CD8-positive, alpha-beta memory T cell (primary cell): ENCODE results near the gene BTBD8. TPM values are rescaled to one million over a fixed set of nuclear protein-coding genes. Genes with fewer than 3 reads are reported as not detected.

ENCODE experiments used
- CTCF ChIA-PET: fragments of 350-600 bp; sonication (Branson Sonifier 250); formaldehyde crosslinking; loops from one replicate; lab custom pipeline; 2021; ENCODE audit warnings: antibody characterized with exemption; lab: Charles Lee
- POLR2A ChIA-PET: fragments of 350-600 bp; sonication (Branson Sonifier 250); formaldehyde crosslinking; loops from one replicate; lab custom pipeline; 2021; ENCODE audit warnings: antibody characterized with exemption; lab: Charles Lee
- DNase-seq, 5 donors: peaks; one replicate each; pipeline versions ENCODE4 v3.0.0 to v3.0.0-alpha.2; 2020 to 2022; ENCODE audit warnings: mixed read lengths in 1 of 5
- H3K27ac ChIP-seq: one replicate; pipeline ENCODE4 v1.7.0; 2013; ENCODE audit warnings: low read depth, mild to moderate bottlenecking, low read length, moderate library complexity
- H3K27me3 ChIP-seq: 2 replicates; pipeline ENCODE4 v1.7.0; 2013; ENCODE audit warnings: low read length, mild to moderate bottlenecking; ENCODE audit not compliant: insufficient read depth, poor library complexity, severe bottlenecking
- H3K36me3 ChIP-seq: 2 replicates; pipeline ENCODE4 v1.7.0; 2013; ENCODE audit warnings: mild to moderate bottlenecking, low read length, moderate library complexity; ENCODE audit not compliant: insufficient read depth
- H3K4me1 ChIP-seq: 2 replicates; pipeline ENCODE4 v1.7.0; 2013; ENCODE audit warnings: mild to moderate bottlenecking, low read length, moderate library complexity; ENCODE audit not compliant: insufficient read depth
- H3K4me3 ChIP-seq: 2 replicates; pipeline ENCODE4 v1.7.0; 2013; ENCODE audit warnings: mild to moderate bottlenecking, low read length
- H3K9me3 ChIP-seq: 2 replicates; pipeline ENCODE4 v1.7.0; 2013; ENCODE audit warnings: mild to moderate bottlenecking, low read length
- H3K27ac Mint-ChIP-seq, 8 donors: one replicate each; pipeline ENCODE4 v1.8.0; 2020 to 2021; ENCODE audit warnings: mixed read lengths in 8 of 8, mild to moderate bottlenecking in 6 of 8, inconsistent platforms in 3 of 8, moderate library complexity in 3 of 8
- H3K27me3 Mint-ChIP-seq, 2 donors: one replicate each; pipeline ENCODE4 v1.8.0; 2020 to 2021; ENCODE audit warnings: mixed read lengths in 2 of 2, mild to moderate bottlenecking in 1 of 2, moderate library complexity in 1 of 2
- H3K36me3 Mint-ChIP-seq, 3 donors: one replicate each; pipeline ENCODE4 v1.8.0; 2020 to 2021; ENCODE audit warnings: mixed read lengths in 3 of 3, inconsistent platforms in 1 of 3, mild to moderate bottlenecking in 1 of 3
- H3K4me1 Mint-ChIP-seq, 3 donors: one replicate each; pipeline ENCODE4 v1.8.0; 2020 to 2021; ENCODE audit warnings: mixed read lengths in 3 of 3, inconsistent platforms in 1 of 3, mild to moderate bottlenecking in 1 of 3
- H3K4me3 Mint-ChIP-seq, 7 donors: one replicate each; pipeline ENCODE4 v1.8.0; 2020 to 2021; ENCODE audit warnings: mixed read lengths in 7 of 7, mild to moderate bottlenecking in 6 of 7, moderate library complexity in 4 of 7, inconsistent platforms in 2 of 7
- H3K9me3 Mint-ChIP-seq, 5 donors: one replicate each; pipeline ENCODE4 v1.8.0; 2020 to 2022; ENCODE audit warnings: mixed read lengths in 5 of 5, mild to moderate bottlenecking in 3 of 5, moderate library complexity in 2 of 5, inconsistent platforms in 1 of 5
- polyA plus RNA-seq: library from polyadenylated mRNA; unstranded; fragments of 300-500 nt; fragmentation: Illumina TruSeq; gene quantifications from one replicate; pipeline ENCODE4 v1.2.3, GENCODE V29; 2021
- total RNA-seq, 2 experiments: library from RNA; stranded (reverse); gene quantifications; one replicate each; pipeline ENCODE4 v1.2.3, GENCODE V29; 2021

Gene BTBD8
- total and polyA plus RNA-seq, 3 experiments from 2014 or later: 0.58 to 1.4 (median 1.2) TPM

- H3K9me3 Mint-ChIP-seq: peaks cover 0 to 2% (median 0%) of the 10 kb centered on the region in 5 donors
- H3K27me3 Mint-ChIP-seq: no peaks in the 10 kb centered on the region
- H3K4me3 ChIP-seq: no peak overlapping the region
- ChIA-PET CTCF (interaction anchor here (1.0 kb wide), 1 partner anchor 11 kb away, joined by 3 read pairs; no protein-coding TSS in a partner anchor), POLR2A (no interaction called here)
- no peaks in the 10 kb centered on the region for H3K27me3 ChIP-seq
- H3K4me3 Mint-ChIP-seq: no peak overlapping the region
- H3K27ac Mint-ChIP-seq: peak overlapping the region in 2 of 8 donors; percentile 2 to 50
- no peaks in the 10 kb centered on the region for H3K36me3 ChIP-seq
- peaks cover 8 to 17% (median 8%) of the 10 kb centered on the region in 3 donors for H3K4me1 Mint-ChIP-seq
- no peaks in the 10 kb centered on the region for H3K9me3 ChIP-seq
- no peaks in the 10 kb centered on the region for H3K36me3 Mint-ChIP-seq
- H3K4me1 ChIP-seq: peaks cover 3% of the 10 kb centered on the region
- H3K27ac ChIP-seq: no peak overlapping the region
- peak in 1 of 5 donors; percentile 1 for DNase-seq
Observed at GRCh38 chr1:92201973-92202372, 121.8 kb downstream of the BTBD8 start.

- Mint-ChIP-seq H3K27ac (no peak overlapping the region), H3K27me3 (no peaks in the 10 kb centered on the region), H3K4me3 (no peak overlapping the region), H3K36me3 (peaks cover 0 to 6% (median 0%) of the 10 kb centered on the region in 3 donors), H3K4me1 (peaks cover 8 to 17% (median 8%) of the 10 kb centered on the region in 3 donors), H3K9me3 (peaks cover 0 to 3% (median 1%) of the 10 kb centered on the region in 5 donors)
- Histone ChIP-seq H3K4me1 (peaks cover 3% of the 10 kb centered on the region), H3K36me3 (no peaks in the 10 kb centered on the region), H3K9me3 (no peaks in the 10 kb centered on the region), H3K27me3 (no peaks in the 10 kb centered on the region), H3K4me3 (no peak overlapping the region), H3K27ac (no peak overlapping the region)
- DNase-seq: no peak
- ChIA-PET POLR2A (no interaction called here), CTCF (no interaction called here)
Observed at GRCh38 chr1:92203105-92203504, 123.0 kb downstream of the BTBD8 start.

GRCh38 chr1:92210701-92211100, 130.6 kb downstream of the BTBD8 start:
- DNase-seq: no peak
- CTCF ChIA-PET: no interaction called here
- peaks cover 8% of the 10 kb centered on the region for H3K4me1 ChIP-seq

GRCh38 chr1:92211166-92211565, 131.0 kb downstream of the BTBD8 start:
- ChIA-PET POLR2A (no interaction called here), CTCF (no interaction called here)
- H3K27ac Mint-ChIP-seq: no peak overlapping the region
- no peak overlapping the region for H3K4me3 Mint-ChIP-seq
- DNase-seq: no peak
- peaks cover 0 to 3% (median 1%) of the 10 kb centered on the region in 5 donors for H3K9me3 Mint-ChIP-seq
- Histone ChIP-seq H3K27me3 (no peaks in the 10 kb centered on the region), H3K36me3 (no peaks in the 10 kb centered on the region), H3K9me3 (no peaks in the 10 kb centered on the region), H3K4me1 (peaks cover 8% of the 10 kb centered on the region), H3K27ac (no peak overlapping the region), H3K4me3 (no peak overlapping the region)
- peaks cover 0 to 2% of the 10 kb centered on the region in 2 donors for H3K27me3 Mint-ChIP-seq
- H3K4me1 Mint-ChIP-seq: peaks cover 0 to 2% (median 0%) of the 10 kb centered on the region in 3 donors
- peaks cover 0 to 6% (median 0%) of the 10 kb centered on the region in 3 donors for H3K36me3 Mint-ChIP-seq

More at GRCh38 chr1:92210701-92211100, 130.6 kb downstream of the BTBD8 start:
- H3K9me3 ChIP-seq: no peaks in the 10 kb centered on the region
- no peaks in the 10 kb centered on the region for H3K36me3 ChIP-seq
- peaks cover 0 to 3% (median 1%) of the 10 kb centered on the region in 5 donors for H3K9me3 Mint-ChIP-seq
- H3K27me3 ChIP-seq: no peaks in the 10 kb centered on the region
- no peak overlapping the region for H3K4me3 ChIP-seq
- no peak overlapping the region for H3K4me3 Mint-ChIP-seq
- POLR2A ChIA-PET: no interaction called here
- peaks cover 0 to 2% of the 10 kb centered on the region in 2 donors for H3K27me3 Mint-ChIP-seq
- H3K27ac ChIP-seq: no peak overlapping the region
- no peak overlapping the region for H3K27ac Mint-ChIP-seq
- peaks cover 0 to 6% (median 0%) of the 10 kb centered on the region in 3 donors for H3K36me3 Mint-ChIP-seq
- H3K4me1 Mint-ChIP-seq: peaks cover 0 to 2% (median 0%) of the 10 kb centered on the region in 3 donors

DNA sequence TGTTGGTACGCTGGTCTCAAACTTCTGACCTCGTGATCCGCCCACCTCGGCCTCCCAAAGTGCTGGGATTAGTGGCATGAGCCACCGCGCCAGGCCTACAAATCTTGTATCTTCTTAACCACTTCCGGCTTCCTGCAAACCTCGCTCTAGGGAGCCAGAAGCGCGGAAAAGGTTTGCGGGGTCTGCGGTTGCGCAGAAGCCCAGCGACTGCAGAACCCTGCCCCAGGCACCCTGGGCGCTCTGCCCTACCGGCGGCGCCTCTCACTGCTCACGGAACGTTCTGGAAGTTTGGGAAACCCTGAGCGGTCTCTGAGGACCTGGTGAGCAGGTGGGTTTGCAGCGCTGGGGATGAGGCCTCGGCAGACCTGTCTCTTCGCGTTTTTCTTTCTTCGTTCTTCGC, 137.6 kb downstream of the BTBD8 start, which contains the start of gene C1orf146:
Gene C1orf146, plus strand, starts transcription at position 195 of the 400 bp plus-strand sequence. CDS start 13,506 bp downstream, outside the sequence.
- Mint-ChIP-seq H3K27me3 (peaks cover 10 to 11% of the 10 kb centered on the region in 2 donors), H3K9me3 (no peaks in the 10 kb centered on the region), H3K4me1 (no peaks in the 10 kb centered on the region), H3K27ac (no peak within 1 kb of the TSS), H3K4me3 (no peak within 1 kb of the TSS), H3K36me3 (no peaks in the 10 kb centered on the region)
- Histone ChIP-seq H3K9me3 (no peaks in the 10 kb centered on the region), H3K27me3 (no peaks in the 10 kb centered on the region), H3K27ac (no peak within 1 kb of the TSS), H3K4me1 (no peaks in the 10 kb centered on the region), H3K36me3 (no peaks in the 10 kb centered on the region), H3K4me3 (no peak within 1 kb of the TSS)
- ChIA-PET CTCF (no interaction called here), POLR2A (no interaction called here)
- DNase-seq: no peak

- ChIA-PET POLR2A (no interaction called here), CTCF (no interaction called here)
- no peaks in the 10 kb centered on the region for H3K9me3 ChIP-seq
- Mint-ChIP-seq H3K4me1 (no peaks in the 10 kb centered on the region), H3K9me3 (no peaks in the 10 kb centered on the region), H3K4me3 (no peak overlapping the region), H3K27me3 (peaks cover 10 to 11% of the 10 kb centered on the region in 2 donors), H3K36me3 (no peaks in the 10 kb centered on the region), H3K27ac (no peak overlapping the region)
- no peak overlapping the region for H3K4me3 ChIP-seq
- DNase-seq: no peak
- H3K4me1 ChIP-seq: no peaks in the 10 kb centered on the region
- no peaks in the 10 kb centered on the region for H3K36me3 ChIP-seq
- H3K27ac ChIP-seq: no peak overlapping the region
- no peaks in the 10 kb centered on the region for H3K27me3 ChIP-seq
Observed at GRCh38 chr1:92218559-92218958, 138.4 kb downstream of the BTBD8 start.

- ChIA-PET POLR2A (no interaction called here), CTCF (no interaction called here)
- no peak for DNase-seq
- Histone ChIP-seq H3K9me3 (no peaks in the 10 kb centered on the region), H3K27ac (no peak overlapping the region), H3K36me3 (no peaks in the 10 kb centered on the region), H3K4me3 (no peak overlapping the region), H3K27me3 (no peaks in the 10 kb centered on the region), H3K4me1 (no peaks in the 10 kb centered on the region)
- H3K4me3 Mint-ChIP-seq: no peak overlapping the region
- no peaks in the 10 kb centered on the region for H3K36me3 Mint-ChIP-seq
- no peaks in the 10 kb centered on the region for H3K4me1 Mint-ChIP-seq
- no peak overlapping the region for H3K27ac Mint-ChIP-seq
- H3K27me3 Mint-ChIP-seq: peaks cover 10 to 11% of the 10 kb centered on the region in 2 donors
- no peaks in the 10 kb centered on the region for H3K9me3 Mint-ChIP-seq
Observed at GRCh38 chr1:92219028-92219427, 138.9 kb downstream of the BTBD8 start.

DNA sequence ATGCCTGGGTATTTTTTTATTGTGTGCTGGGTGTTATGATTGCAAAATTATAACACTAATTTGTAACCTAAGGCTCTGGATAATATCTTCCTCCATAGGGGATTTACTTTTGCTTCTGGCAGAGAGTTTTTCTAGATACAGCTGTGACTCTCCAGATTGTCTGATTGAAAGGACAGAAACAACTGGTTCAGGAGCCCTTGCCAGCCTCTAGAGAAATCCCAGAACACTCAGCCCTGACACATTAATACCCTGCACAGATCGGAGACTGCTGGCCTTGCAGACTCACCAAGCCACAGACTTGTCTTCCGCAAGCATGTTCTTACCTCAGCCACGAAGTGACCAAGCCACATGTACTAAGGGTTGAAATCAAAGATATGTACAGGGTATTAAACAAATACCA, 148.3 kb downstream of the BTBD8 start:
- no peak overlapping the region for H3K4me3 ChIP-seq
- Mint-ChIP-seq H3K36me3 (no peaks in the 10 kb centered on the region), H3K4me1 (no peaks in the 10 kb centered on the region), H3K27me3 (peaks cover 3 to 14% of the 10 kb centered on the region in 2 donors), H3K4me3 (no peak overlapping the region), H3K27ac (no peak overlapping the region), H3K9me3 (no peaks in the 10 kb centered on the region)
- H3K36me3 ChIP-seq: no peaks in the 10 kb centered on the region
- no peak overlapping the region for H3K27ac ChIP-seq
- ChIA-PET POLR2A (no interaction called here), CTCF (no interaction called here)
- H3K9me3 ChIP-seq: no peaks in the 10 kb centered on the region
- no peaks in the 10 kb centered on the region for H3K27me3 ChIP-seq
- H3K4me1 ChIP-seq: no peaks in the 10 kb centered on the region
- DNase-seq: no peak
